Neural cell (in vitro differentiated cells): ENCODE data around the gene UBE2Q1. TPM values are rescaled to one million over a fixed set of nuclear protein-coding genes. Genes with fewer than 3 reads are reported as not detected.

ENCODE experiments used
- H2AFZ ChIP-seq: fragments of 200-600, 300-800 bp; sonication (generic), shearing (Covaris generic); 2 replicates; pipeline ENCODE4 v1.6.0; 2014; ENCODE audit warnings: low read depth, mild to moderate bottlenecking, antibody characterized with exemption, low read length, moderate library complexity
- H3F3A ChIP-seq: fragments of 200-600 bp; shearing (Covaris generic); 2 replicates; pipeline ENCODE4 v1.6.1; 2016; ENCODE audit warnings: mild to moderate bottlenecking, moderate library complexity, mixed read lengths, antibody characterized with exemption, low read length; ENCODE audit not compliant: insufficient read depth, poor library complexity, severe bottlenecking
- H3K27ac ChIP-seq: fragments of 200-600, 300-800 bp; sonication (generic), shearing (Covaris generic); 2 replicates; pipeline ENCODE4 v1.5.1; 2014; ENCODE audit warnings: mild to moderate bottlenecking, low read length, moderate library complexity
- H3K27me3 ChIP-seq: fragments of 300-800, 200-600 bp; sonication (generic), shearing (Covaris generic); 2 replicates; pipeline ENCODE4 v1.6.0; 2014; ENCODE audit warnings: mild to moderate bottlenecking, low read depth, low read length, moderate library complexity; ENCODE audit not compliant: insufficient read depth
- H3K36me3 ChIP-seq: fragments of 300-800, 200-600 bp; sonication (generic), shearing (Covaris generic); 2 replicates; pipeline ENCODE4 v1.5.1; 2014; ENCODE audit warnings: mild to moderate bottlenecking, antibody characterized with exemption, low read length, moderate library complexity; ENCODE audit not compliant: insufficient read depth
- H3K4me2 ChIP-seq: fragments of 300-800, 200-600 bp; sonication (generic), shearing (Covaris generic); 2 replicates; pipeline ENCODE4 v1.6.0; 2014; ENCODE audit warnings: mild to moderate bottlenecking, low read length
- H3K4me3 ChIP-seq: fragments of 300-800, 200-600 bp; sonication (generic), shearing (Covaris generic); 2 replicates; pipeline ENCODE4 v1.5.1; 2014; ENCODE audit warnings: mild to moderate bottlenecking, low read length, moderate library complexity
- H3K79me2 ChIP-seq: fragments of 200-600 bp; shearing (Covaris generic); replicated peaks from 2 replicates; pipeline ENCODE4 v1.6.0; 2014; ENCODE audit warnings: mild to moderate bottlenecking, low read length, moderate library complexity; ENCODE audit not compliant: insufficient read depth
- H3K9ac ChIP-seq: fragments of 300-800, 200-600 bp; sonication (generic), shearing (Covaris generic); 2 replicates; pipeline ENCODE4 v1.6.1; 2016; ENCODE audit warnings: mild to moderate bottlenecking, low read length, mixed read lengths
- H3K9me2 ChIP-seq: fragments of 200-600 bp; shearing (Covaris generic); 2 replicates; pipeline ENCODE4 v1.6.1; 2016; ENCODE audit warnings: mild to moderate bottlenecking, low read length, mixed read lengths; ENCODE audit not compliant: insufficient read depth
- H3K9me3 ChIP-seq: fragments of 200-600, 300-800 bp; sonication (generic), shearing (Covaris generic); 2 replicates; pipeline ENCODE4 v1.6.1; 2016; ENCODE audit warnings: mild to moderate bottlenecking, mixed run types, low read length, moderate library complexity, mixed read lengths
- H4K20me1 ChIP-seq: fragments of 200-600 bp; shearing (Covaris generic); 2 replicates; pipeline ENCODE4 v1.6.1; 2016; ENCODE audit warnings: mild to moderate bottlenecking, mixed run types; ENCODE audit not compliant: insufficient read depth
- CTCF ChIP-seq: fragments of 450-650 bp; IDR thresholded peaks from 2 replicates; pipeline ENCODE4 v1.5.1; 2014; ENCODE audit warnings: antibody characterized with exemption, mild to moderate bottlenecking, moderate library complexity; ENCODE audit not compliant: poor library complexity, severe bottlenecking
- EP300 ChIP-seq: fragments of 450-650 bp; conservative IDR thresholded peaks from 2 replicates; pipeline ENCODE4 v1.6.1; 2014; ENCODE audit warnings: antibody characterized with exemption, mild to moderate bottlenecking, moderate library complexity; ENCODE audit not compliant: poor library complexity, severe bottlenecking
- EZH2 ChIP-seq: fragments of 200-600, 300-800 bp; shearing (Covaris generic), sonication (generic); IDR thresholded peaks from 2 replicates; pipeline ENCODE4 v1.6.1; 2014; ENCODE audit warnings: antibody characterized with exemption, low read length, borderline replicate concordance, mild to moderate bottlenecking; ENCODE audit not compliant: insufficient read depth, poor library complexity, severe bottlenecking
- MXI1 ChIP-seq: fragments of 450-650 bp; conservative IDR thresholded peaks from 2 replicates; pipeline ENCODE4 v1.6.1; 2014; ENCODE audit warnings: antibody characterized with exemption, mild to moderate bottlenecking; ENCODE audit not compliant: poor library complexity, severe bottlenecking
- POLR2AphosphoS5 ChIP-seq: IDR thresholded peaks from 2 replicates; pipeline ENCODE4 v1.6.1; 2012
- RAD21 ChIP-seq: fragments of 450-650 bp; conservative IDR thresholded peaks from 2 replicates; pipeline ENCODE4 v1.6.1; 2014; ENCODE audit warnings: antibody characterized with exemption, mild to moderate bottlenecking, moderate library complexity
- SMC3 ChIP-seq: fragments of 450-650 bp; conservative IDR thresholded peaks from 2 replicates; pipeline ENCODE4 v1.6.1; 2014; ENCODE audit warnings: antibody characterized with exemption, mild to moderate bottlenecking, moderate library complexity; ENCODE audit not compliant: poor library complexity
- TAF1 ChIP-seq: IDR thresholded peaks from 2 replicates; pipeline ENCODE4 v1.6.1; 2012; ENCODE audit warnings: low read depth
- polyA plus RNA-seq: library from polyadenylated mRNA; depleted of rRNA; stranded (reverse); fragments of >200 nt; gene quantifications from 2 replicates; pipeline ENCODE4 v1.2.3, GENCODE V29; 2014
- TF ChIP-seq, protein P1 (sequence below): IDR thresholded peaks from 2 replicates; pipeline ENCODE4 v1.6.1; 2012; ENCODE audit warnings: borderline replicate concordance

UBE2Q1 gene
- polyA plus RNA-seq, 1 donor from 2014 or later, result 103 TPM

DNA sequence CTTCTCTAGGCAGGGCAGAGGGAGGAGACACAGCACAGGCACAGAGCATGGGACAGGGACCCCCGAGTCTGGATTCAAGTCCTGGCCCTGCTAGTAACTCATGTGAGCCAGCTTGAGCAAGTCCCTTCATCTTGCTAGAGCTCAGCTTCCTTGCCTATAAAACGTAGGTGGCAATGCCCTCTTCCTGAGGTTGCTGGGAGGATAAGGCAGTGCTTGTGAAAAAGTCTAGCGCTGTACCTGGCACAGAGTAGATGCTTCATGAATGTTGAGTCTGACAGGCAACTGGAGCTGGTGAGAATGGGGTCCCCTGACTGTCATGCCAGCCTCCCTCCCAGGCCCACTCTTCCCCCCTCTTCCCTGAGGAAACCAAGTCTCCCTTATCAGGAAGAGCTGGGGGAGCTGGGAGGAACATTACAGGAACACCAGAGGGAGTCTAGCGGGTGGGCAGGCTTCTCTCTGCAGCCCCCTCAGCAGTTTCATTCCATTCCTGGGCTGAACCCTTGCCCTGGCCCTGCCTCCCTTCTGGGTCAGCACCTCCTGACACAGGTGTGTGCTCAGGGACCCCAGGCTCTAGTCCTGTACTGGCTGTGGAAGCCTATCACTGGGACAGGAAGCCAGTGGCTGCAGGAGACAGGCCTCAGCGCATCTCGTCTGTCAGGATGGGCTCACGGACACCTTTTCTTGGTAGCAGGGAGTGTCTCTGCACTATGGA lies 19.0 kb upstream of the UBE2Q1 start:
- H3K27ac ChIP-seq, result no peak overlapping the region
- no peaks in the 10 kb centered on the region for H4K20me1 ChIP-seq
- no peak overlapping the region for H3K4me3 ChIP-seq
- H3K36me3 ChIP-seq, result no peaks in the 10 kb centered on the region
- no peaks in the 10 kb centered on the region for H3K79me2 ChIP-seq
- no peak overlapping the region for H3K4me2 ChIP-seq
- no peaks in the 10 kb centered on the region for H3K9me3 ChIP-seq
- no peaks in the 10 kb centered on the region for H3K27me3 ChIP-seq
- TF ChIP-seq EZH2 (no peak), TAF1 (no peak), EP300 (no peak), MXI1 (no peak), POLR2AphosphoS5 (no peak), SMC3 (no peak), CTCF (no peak), RAD21 (no peak)
- TF ChIP-seq, protein P1, sequence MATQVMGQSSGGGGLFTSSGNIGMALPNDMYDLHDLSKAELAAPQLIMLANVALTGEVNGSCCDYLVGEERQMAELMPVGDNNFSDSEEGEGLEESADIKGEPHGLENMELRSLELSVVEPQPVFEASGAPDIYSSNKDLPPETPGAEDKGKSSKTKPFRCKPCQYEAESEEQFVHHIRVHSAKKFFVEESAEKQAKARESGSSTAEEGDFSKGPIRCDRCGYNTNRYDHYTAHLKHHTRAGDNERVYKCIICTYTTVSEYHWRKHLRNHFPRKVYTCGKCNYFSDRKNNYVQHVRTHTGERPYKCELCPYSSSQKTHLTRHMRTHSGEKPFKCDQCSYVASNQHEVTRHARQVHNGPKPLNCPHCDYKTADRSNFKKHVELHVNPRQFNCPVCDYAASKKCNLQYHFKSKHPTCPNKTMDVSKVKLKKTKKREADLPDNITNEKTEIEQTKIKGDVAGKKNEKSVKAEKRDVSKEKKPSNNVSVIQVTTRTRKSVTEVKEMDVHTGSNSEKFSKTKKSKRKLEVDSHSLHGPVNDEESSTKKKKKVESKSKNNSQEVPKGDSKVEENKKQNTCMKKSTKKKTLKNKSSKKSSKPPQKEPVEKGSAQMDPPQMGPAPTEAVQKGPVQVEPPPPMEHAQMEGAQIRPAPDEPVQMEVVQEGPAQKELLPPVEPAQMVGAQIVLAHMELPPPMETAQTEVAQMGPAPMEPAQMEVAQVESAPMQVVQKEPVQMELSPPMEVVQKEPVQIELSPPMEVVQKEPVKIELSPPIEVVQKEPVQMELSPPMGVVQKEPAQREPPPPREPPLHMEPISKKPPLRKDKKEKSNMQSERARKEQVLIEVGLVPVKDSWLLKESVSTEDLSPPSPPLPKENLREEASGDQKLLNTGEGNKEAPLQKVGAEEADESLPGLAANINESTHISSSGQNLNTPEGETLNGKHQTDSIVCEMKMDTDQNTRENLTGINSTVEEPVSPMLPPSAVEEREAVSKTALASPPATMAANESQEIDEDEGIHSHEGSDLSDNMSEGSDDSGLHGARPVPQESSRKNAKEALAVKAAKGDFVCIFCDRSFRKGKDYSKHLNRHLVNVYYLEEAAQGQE, result no peak
- H3K9me2 ChIP-seq, result no peaks in the 10 kb centered on the region
- H3F3A ChIP-seq, result no peaks in the 10 kb centered on the region
- H2AFZ ChIP-seq, result no peak overlapping the region
- H3K9ac ChIP-seq, result no peak overlapping the region

DNA sequence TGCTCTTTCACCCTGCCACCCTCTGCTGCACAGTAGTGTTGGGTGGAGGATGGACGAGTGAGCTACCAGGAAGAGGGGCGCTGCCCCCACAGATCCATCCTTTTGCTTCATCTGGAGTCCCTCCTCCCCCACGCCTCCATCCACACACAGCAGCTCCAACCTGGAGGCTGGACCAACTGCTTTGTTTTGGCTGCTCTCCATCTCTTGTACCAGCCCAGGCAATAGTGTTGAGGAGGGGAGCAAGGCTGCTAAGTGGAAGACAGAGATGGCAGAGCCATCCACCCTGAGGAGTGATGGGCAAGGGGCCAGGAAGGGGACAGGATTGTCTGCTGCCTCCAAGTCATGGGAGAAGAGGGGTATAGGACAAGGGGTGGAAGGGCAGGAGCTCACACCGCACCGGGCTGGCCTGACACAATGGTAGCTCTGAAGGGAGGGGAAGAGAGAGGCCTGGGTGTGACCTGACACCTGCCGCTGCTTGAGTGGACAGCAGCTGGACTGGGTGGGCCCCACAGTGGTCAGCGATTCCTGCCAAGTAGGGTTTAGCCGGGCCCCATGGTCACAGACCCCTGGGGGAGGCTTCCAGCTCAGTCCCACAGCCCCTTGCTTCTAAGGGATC lies 17.6 kb upstream of the UBE2Q1 start:
- Histone ChIP-seq H3K4me3 (no peak overlapping the region), H3K27me3 (no peaks in the 10 kb centered on the region), H3K4me2 (no peak overlapping the region), H3K27ac (no peak overlapping the region), H4K20me1 (no peaks in the 10 kb centered on the region), H3K9ac (no peak overlapping the region), H3F3A (no peaks in the 10 kb centered on the region), H3K79me2 (no peaks in the 10 kb centered on the region), H3K9me2 (no peaks in the 10 kb centered on the region), H2AFZ (no peak overlapping the region), H3K36me3 (no peaks in the 10 kb centered on the region), H3K9me3 (no peaks in the 10 kb centered on the region)
- TF ChIP-seq TAF1, result no peak
- TF ChIP-seq CTCF, result no peak
- TF ChIP-seq, protein P1, result no peak
- no peak for TF ChIP-seq SMC3
- TF ChIP-seq MXI1, result no peak
- no peak for TF ChIP-seq POLR2AphosphoS5
- TF ChIP-seq RAD21, result no peak
- no peak for TF ChIP-seq EZH2
- TF ChIP-seq EP300, result no peak
